ENCODE measurements around the gene CAT. TPM values are rescaled to one million over a fixed set of nuclear protein-coding genes. Genes with fewer than 3 reads are reported as not detected.
"Not testable (repeated sequence)": the region's sequence is repeated elsewhere in the genome, so short reads cannot be mapped to it uniquely, and the experiment has no call there.

CAT gene
- total RNA-seq (2014; rRNA removed; shearing (Covaris generic)): 59.2 and 61.7 TPM in 2 replicates

DNA sequence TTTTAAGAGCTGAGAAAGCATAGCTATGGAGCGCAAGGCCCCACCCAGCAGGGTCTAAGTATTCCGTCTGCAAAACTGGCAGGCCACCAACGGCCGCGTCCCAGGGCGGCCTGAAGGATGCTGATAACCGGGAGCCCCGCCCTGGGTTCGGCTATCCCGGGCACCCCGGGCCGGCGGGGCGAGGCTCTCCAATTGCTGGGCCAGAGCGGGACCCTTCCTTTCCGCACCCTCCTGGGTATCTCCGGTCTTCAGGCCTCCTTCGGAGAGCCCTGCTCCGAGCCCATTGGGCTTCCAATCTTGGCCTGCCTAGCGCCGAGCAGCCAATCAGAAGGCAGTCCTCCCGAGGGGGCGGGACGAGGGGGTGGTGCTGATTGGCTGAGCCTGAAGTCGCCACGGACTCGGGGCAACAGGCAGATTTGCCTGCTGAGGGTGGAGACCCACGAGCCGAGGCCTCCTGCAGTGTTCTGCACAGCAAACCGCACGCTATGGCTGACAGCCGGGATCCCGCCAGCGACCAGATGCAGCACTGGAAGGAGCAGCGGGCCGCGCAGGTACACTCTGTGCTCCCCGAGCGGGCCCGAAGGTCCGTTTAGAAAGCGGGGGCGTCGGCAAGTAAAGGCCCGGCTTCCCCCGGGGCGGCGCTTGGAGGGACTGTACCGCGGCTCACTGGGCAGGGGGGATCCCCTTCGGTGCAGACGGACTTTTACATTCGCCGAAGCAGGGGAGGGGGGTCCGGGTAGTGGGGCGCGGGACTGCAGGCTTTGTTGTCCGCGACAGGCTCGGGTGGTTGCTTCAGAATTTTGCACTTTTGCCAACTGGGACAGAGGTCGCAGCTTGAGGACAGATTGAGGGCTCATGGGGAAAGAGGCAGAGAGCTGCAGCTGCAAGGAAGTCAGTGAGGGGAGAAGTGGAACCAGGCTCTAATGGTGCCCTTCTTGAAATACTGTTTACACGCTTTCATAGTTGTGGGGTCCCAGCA, at the start of gene CAT:
TSS of gene CAT (plus strand) at position 406 of the 979 bp plus-strand sequence. CDS start at position 486, 80 bp downstream.
- peak; percentile 98 for DNase-seq (ENCODE audit: low spot score)

DNA sequence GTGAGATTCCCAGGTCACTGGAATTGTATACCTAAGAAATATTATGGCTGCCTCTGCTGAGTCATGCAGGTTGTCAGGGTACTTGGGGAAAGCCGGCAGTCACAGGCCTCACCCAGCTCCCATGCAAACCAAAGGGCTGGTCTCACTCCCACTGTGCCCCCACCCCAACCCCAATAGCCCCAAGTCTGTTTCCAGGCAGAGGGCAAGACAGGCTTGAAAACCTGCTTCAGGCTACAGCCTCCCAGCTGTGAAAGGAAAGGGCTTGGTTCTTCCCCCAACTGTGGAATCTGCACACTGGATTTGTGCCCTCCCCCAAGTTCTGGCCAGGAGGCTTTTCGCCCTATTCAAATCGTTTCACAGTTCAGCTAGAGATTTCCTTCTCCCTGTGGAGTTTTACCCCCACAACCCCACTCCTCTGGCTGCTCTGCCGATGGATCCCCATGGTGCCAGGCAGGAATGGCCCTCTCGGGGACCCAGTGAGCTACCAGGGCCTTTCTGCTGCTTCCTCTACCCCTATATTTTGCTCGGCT, 43.9 kb upstream of the CAT start:
- no peak for DNase-seq (ENCODE audit: low spot score)

- no peak for DNase-seq (ENCODE audit: low spot score)
Measured at GRCh38 chr11:34395916-34396550, 42.7 kb upstream of the CAT start.

DNA sequence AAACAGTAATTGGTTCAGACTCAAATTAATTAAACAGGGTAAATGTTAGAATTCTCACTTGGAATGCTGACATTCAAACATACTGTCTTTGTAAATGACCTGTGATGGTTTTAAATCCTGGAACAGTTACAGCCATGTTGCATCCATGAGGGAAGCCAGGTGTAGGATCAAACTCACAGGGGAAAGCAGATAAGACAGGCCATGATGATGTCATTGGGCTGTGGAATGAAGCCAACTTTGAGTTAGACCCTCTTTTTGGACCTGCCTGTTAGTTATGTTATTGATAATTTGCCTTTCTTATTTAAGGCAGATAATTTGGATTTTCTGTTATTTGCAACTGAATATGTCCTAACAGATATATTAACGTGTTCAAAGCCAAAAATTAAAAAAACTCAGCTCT, 41.6 kb upstream of the CAT start:
- no peak for DNase-seq (ENCODE audit: low spot score)

DNA sequence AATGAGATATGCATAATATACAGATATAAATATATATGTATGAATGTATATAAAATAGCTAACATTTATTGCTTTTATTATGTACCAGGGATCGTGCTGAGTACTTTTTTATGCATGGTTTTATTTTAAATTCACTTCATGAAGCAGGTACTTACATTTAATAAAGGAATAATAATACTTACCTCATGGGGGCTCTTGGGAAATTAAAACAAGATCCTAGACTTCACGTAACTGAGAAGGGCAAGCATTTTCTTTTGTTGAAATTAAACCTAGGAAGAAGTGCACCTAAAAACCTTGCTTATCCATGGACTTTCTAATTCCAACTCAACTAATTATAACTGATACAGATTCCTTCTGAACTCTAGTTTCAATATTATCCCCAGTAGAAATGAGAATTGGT, 40.9 kb upstream of the CAT start:
- DNase-seq (ENCODE audit: low spot score): no peak

DNA sequence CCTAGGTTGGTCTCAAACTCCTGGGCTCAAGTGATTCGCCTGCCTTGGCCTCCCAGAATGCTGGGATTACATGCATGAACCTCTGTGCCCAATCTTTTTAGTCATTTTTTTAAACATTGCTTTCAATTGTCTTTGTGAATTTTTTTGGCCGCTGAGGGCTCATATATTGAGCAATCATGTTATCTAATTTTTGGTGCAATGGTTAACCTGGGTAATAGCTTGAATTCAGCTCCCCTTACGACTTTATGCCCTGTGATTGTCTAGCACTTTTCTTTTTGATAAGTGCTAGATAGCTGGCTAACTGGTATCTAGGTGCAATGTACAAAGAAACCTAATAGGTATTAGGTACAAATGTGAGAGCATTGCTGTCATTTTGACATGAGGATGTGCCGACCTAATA, 35.3 kb upstream of the CAT start:
- DNase-seq (ENCODE audit: low spot score): no peak

- no peak for DNase-seq (ENCODE audit: low spot score)
Measured at GRCh38 chr11:34404280-34404679, 34.5 kb upstream of the CAT start.

GRCh38 chr11:34405079-34405858, 33.5 kb upstream of the CAT start:
- DNase-seq (ENCODE audit: low spot score): peak; percentile 25

DNA sequence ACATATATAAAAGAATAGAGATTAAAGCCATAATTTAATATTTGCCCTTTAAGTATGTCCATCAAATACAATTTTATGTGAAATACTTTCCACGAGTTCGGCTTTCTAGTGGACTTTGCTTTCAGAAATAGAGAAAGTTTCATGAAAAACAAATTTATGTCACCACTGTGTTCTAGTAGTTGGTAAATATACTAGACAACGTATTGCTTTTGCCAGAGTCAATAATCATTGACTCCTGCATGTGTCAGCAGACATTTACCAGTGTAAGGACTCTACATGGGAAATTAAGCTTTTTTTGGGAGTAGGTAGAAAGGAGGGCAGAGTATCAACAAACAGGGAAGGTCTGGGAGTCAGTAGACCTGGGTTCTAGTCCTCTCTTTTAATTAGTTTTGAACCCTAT, 32.3 kb upstream of the CAT start:
- no peak for DNase-seq (ENCODE audit: low spot score)

DNA sequence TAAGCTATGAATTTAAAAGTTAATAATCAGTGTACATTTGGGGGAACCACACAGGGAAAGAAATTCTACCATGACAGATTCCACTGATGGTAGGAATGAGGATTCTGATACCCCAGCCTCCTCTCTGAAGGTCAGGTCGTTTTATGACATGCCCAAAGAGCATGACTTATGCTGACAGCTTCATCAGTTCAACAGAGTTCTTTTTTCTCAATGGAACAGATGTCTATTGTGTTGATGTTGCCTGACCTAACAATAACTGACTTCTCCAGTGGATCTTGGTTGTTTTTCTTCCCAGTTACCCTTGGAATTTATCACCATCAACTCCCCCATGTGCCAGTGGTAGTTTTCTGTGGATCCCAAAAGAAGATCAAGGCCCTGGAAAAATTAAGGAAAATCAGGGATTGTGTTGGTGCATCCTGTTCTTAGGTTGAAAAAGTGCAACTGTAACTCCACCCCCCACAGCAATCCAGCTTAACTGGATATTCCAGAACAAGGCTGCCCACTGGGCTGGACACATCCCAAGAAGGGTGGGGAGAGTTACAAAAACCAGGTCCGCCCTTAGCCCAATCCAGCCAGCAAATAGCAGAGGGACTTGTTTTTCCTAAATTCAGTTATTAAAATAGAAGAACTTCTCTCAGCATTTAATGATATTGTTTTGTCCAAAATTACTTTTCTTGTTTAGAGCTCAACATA, 31.5 kb upstream of the CAT start:
- DNase-seq (ENCODE audit: low spot score): peak; percentile 65

- DNase-seq (ENCODE audit: low spot score): no peak
Measured at GRCh38 chr11:34408580-34409172, 30.1 kb upstream of the CAT start.

DNA sequence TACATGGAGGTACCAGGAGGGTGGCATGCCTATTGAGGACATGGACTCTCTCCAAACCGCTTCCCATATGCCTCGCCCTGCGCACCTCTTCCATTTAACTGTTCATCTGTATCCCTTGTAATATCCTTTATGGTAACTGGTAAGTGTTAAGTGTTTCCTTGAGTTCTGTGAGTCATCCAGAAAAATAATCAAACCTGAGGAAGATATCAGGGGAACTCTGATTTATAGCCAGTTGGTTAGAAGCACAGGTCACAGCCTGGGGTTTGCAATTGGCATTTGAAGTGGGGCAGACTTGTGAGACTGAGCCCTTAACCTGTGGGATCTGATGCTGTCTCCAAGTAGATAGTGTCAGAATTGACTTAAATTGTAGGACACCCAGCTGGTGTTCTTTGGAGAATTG, 27.6 kb upstream of the CAT start:
- DNase-seq (ENCODE audit: low spot score): no peak

DNA sequence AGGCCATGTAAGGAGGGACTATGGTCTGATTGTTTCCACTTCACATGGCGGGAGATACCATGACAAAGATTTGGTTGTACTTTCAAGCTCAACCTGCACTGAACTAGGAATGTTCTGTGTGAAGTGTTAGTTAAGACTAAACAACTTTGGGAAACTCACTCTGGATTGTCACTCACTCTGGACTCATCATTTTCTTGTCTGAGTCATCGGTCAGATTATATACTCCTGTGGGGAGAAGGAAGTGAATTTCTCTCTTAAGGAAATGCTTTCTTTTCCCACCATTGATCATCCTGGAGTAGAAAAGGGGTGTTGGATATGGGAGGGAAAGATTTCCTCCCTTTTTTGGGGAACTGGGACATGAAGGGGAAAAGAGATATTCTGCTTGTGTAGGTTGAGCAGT, 26.9 kb upstream of the CAT start:
- no peak for DNase-seq (ENCODE audit: low spot score)

- no peak for DNase-seq (ENCODE audit: low spot score)
Measured at GRCh38 chr11:34413263-34413662, 25.5 kb upstream of the CAT start.

- no peak for DNase-seq (ENCODE audit: low spot score)
Measured at GRCh38 chr11:34415538-34415937, 23.2 kb upstream of the CAT start.

GRCh38 chr11:34416088-34416487, 22.6 kb upstream of the CAT start:
- DNase-seq (ENCODE audit: low spot score): no peak

- DNase-seq (ENCODE audit: low spot score): no peak
Measured at GRCh38 chr11:34416766-34417165, 22.0 kb upstream of the CAT start.

GRCh38 chr11:34417202-34417601, 21.5 kb upstream of the CAT start:
- DNase-seq (ENCODE audit: low spot score): no peak

DNA sequence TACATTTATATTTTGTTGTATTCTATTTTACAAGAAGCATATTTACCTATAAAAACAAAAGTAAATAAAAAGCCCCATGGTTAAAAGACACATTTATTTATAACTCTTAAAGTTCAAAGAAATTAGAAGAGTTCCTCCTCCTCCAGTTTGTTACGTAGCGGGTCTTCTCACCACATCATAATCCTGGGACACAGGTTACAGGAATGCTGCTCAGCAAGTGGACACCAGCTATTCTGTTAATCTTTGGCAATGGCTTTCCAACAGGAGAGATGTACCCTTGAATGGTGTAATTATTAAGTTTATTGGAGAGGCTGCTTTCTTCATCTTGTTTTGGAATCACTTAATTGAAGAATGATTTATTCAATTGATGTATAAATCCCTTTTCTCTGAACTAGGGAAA, 19.6 kb upstream of the CAT start:
- peak; percentile 30 for DNase-seq (ENCODE audit: low spot score)

DNA sequence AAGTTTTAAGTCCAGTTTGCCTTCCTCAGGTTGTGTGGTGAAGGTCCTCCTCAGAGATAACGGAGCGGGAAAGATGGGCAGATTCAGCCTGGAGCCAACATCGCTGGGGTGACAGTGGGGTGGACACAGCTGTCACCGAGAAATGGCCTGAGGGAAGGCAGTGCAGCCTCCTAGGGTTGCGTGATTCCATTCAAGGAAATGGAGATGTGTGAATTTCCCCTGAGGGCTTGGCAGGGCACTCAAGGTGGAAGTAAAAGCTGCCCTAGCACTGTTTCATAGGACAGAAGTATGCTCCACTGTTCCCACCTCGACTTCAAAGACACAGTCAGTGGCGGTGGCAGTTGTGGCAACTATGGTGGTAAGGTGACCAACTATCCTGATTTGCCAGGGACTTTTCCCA, 15.4 kb upstream of the CAT start:
- no peak for DNase-seq (ENCODE audit: low spot score)

DNA sequence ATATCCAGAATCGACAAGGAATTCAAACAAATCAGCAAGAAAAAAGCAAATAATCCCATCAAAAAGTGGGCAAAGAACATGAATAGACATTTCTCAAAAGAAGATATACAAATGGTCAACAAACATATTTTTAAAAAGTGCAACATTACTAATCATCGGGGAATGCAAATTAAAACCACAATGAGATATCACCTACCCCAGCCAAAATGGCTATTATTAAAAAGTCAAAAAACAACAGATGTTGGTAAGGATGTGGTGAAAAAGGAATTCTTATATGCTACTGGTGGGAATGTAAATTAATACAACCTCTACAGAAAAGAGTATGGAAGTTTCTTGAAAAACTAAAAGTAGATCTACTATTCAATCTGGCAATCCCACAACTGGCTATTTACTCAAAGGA, 13.9 kb upstream of the CAT start:
- DNase-seq (ENCODE audit: low spot score): not testable (repeated sequence)
